H1 (cell line): ENCODE data around the gene TRIM5.
"Not testable (repeated sequence)": the region's sequence is repeated elsewhere in the genome, so short reads cannot be mapped to it uniquely, and the experiment has no call there.

Experiments
- CHD1 ChIP-seq: IDR thresholded peaks from 2 replicates; pipeline ENCODE4 v1.6.1; 2012; ENCODE audit warnings: low read depth, low read length, improper control_type of control experiment
- CTCF ChIP-seq, 3 experiments: IDR thresholded peaks; 1 replicate in 2 of 3; 2 replicates in 1 of 3; pipeline versions ENCODE4 v1.5.1 to v1.6.1; 2011; ENCODE audit warnings: low read length in 3 of 3, mild to moderate bottlenecking in 3 of 3, inconsistent platforms in 2 of 3, low read depth in 1 of 3, moderate library complexity in 1 of 3; ENCODE audit not compliant: insufficient read depth in 1 of 3; ENCODE audit errors: control extremely low read depth in 1 of 3
- GABPA ChIP-seq: IDR thresholded peaks from 2 replicates; pipeline ENCODE4 v1.6.1; 2011; ENCODE audit warnings: mild to moderate bottlenecking, low read length, moderate library complexity, borderline replicate concordance; ENCODE audit not compliant: insufficient read depth
- GTF2F1 ChIP-seq: IDR thresholded peaks from 2 replicates; pipeline ENCODE4 v1.6.1; 2012; ENCODE audit warnings: low read depth, low read length, improper control_type of control experiment, borderline replicate concordance
- POLR2AphosphoS5 ChIP-seq: IDR thresholded peaks from 2 replicates; pipeline ENCODE4 v1.6.1; 2011; ENCODE audit warnings: low read depth, low read length
- SIX5 ChIP-seq: IDR thresholded peaks from 2 replicates; pipeline ENCODE4 v1.6.1; 2011; ENCODE audit warnings: mild to moderate bottlenecking, low read depth, low read length

GRCh38 chr11:5716518-5716917, 31.6 kb upstream of the TRIM5 start:
- TF ChIP-seq CTCF (IDR thresholded peaks at IDR 0.05; ENCODE audit: control extremely low read depth in 1 of 3, insufficient read depth in 1 of 3, low read depth in 1 of 3, low read length in 3 of 3); POLR2AphosphoS5; GABPA; CHD1; GTF2F1; SIX5: not testable (repeated sequence)
